Gastroesophageal sphincter (tissue), 3 donors: ENCODE measurements around the gene TMEM258.

Experiments used
- POLR2A ChIP-seq, 2 donors: fragments of 450-650 bp; IDR thresholded peaks; one replicate each; pipeline ENCODE4 v1.6.1; 2017; ENCODE audit warnings: antibody characterized with exemption in 2 of 2, mild to moderate bottlenecking in 2 of 2, moderate library complexity in 1 of 2
- POLR2AphosphoS5 ChIP-seq: sonication (generic); formaldehyde crosslinking; IDR thresholded peaks from one replicate; pipeline ENCODE4 v1.6.1; 2017; ENCODE audit warnings: antibody characterized with exemption
- TF ChIP-seq, protein P1 (sequence below), 4 experiments: fragments of 200-600 bp in 2 of 4; fragments of 450-650 bp in 2 of 4; sonication (generic) in 1 of 4; IDR thresholded peaks; one replicate each; pipeline ENCODE4 v1.5.1; 2017 to 2019; ENCODE audit warnings: antibody characterized with exemption in 4 of 4, mild to moderate bottlenecking in 2 of 4, moderate library complexity in 2 of 4

DNA sequence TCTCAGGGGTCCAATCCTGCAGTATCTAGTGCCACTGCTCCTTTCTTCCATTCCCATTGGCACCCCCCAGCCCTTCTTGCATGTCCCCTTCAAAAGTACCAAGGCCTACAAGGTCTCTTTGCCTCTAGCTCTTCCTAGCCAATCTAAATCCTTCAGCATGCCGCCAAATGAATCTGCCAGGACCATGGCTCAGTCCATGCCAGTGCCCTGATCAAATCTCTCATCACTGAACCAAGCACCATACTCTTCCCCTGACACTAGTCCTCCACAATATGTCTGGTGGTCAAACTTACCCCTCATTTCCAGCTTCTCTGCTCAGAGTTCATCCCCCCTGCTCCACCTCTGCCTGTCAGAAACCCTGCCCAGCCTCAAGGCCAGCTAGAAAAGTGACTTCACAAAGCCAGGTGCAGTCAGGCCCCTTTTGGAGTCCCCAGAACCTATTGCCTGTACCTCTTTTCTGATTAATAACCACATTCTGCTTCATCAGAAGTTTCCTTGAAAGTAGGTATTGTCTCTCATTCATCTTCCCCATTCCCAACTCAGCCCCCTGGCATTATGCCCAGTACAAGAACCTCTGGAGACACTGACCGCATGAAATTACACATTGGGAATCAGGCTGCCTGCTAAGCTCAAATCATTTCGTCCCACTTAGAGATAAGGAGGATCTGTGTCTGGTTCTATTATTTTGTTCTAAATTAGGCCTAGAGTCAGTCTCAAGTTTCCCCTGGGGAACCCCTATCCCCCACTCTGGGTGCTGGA lies 11.7 kb upstream of the TMEM258 start:
- TF ChIP-seq POLR2AphosphoS5, result no peak
- TF ChIP-seq, protein P1, sequence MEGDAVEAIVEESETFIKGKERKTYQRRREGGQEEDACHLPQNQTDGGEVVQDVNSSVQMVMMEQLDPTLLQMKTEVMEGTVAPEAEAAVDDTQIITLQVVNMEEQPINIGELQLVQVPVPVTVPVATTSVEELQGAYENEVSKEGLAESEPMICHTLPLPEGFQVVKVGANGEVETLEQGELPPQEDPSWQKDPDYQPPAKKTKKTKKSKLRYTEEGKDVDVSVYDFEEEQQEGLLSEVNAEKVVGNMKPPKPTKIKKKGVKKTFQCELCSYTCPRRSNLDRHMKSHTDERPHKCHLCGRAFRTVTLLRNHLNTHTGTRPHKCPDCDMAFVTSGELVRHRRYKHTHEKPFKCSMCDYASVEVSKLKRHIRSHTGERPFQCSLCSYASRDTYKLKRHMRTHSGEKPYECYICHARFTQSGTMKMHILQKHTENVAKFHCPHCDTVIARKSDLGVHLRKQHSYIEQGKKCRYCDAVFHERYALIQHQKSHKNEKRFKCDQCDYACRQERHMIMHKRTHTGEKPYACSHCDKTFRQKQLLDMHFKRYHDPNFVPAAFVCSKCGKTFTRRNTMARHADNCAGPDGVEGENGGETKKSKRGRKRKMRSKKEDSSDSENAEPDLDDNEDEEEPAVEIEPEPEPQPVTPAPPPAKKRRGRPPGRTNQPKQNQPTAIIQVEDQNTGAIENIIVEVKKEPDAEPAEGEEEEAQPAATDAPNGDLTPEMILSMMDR (IDR thresholded peaks at IDR 0.05), result no peak
- TF ChIP-seq POLR2A (IDR thresholded peaks at IDR 0.05), result no peak
